ENCODE measurements around the gene HESX1.

DNA sequence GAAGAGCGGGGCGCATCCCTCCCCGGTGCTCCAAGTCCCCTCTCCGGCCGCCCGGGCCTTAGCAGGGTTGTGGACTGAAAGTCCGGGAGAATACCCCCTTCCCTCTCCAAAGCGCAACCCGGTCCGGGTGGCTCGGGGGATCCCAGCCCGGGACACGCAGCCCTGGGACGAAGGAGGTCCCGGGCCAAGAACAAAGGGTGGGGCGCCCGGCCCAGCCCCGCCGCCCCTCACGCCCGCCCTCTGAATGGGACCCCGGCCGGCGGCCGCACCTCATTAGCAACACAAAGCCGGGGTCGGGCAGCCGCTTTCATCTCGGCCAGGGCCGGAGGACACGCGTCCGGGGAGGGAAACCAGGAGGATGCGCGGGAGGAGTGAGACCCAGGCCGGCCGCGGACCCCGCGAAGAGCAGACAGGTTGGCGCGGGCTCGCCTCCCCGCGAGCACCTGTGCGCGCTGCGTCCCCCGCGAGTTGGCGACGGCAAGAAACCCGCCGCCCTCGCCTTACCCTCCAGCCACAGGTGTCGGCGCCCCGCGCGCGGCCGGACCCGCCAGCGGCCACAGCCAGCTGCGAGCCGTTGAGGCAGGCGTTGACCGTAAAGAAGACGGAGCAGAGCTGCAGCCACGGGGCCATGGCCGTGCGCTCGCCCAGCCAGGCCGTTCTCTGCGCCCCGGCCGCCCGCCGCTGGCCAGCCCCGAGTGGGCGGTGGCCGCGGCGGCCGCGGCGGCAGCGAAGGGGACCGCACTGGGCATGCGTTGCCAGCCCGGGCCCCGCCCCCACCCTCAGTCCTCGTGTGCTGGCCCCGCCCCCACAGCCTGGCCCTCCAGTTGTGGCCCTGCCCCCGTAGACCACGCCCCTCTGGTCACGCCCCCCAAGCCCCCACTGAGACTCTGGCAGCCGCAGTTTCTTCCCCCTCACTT, 34.9 kb downstream of the HESX1 start, which contains the start of gene IL17RD:
- TF ChIP-seq, protein P1, sequence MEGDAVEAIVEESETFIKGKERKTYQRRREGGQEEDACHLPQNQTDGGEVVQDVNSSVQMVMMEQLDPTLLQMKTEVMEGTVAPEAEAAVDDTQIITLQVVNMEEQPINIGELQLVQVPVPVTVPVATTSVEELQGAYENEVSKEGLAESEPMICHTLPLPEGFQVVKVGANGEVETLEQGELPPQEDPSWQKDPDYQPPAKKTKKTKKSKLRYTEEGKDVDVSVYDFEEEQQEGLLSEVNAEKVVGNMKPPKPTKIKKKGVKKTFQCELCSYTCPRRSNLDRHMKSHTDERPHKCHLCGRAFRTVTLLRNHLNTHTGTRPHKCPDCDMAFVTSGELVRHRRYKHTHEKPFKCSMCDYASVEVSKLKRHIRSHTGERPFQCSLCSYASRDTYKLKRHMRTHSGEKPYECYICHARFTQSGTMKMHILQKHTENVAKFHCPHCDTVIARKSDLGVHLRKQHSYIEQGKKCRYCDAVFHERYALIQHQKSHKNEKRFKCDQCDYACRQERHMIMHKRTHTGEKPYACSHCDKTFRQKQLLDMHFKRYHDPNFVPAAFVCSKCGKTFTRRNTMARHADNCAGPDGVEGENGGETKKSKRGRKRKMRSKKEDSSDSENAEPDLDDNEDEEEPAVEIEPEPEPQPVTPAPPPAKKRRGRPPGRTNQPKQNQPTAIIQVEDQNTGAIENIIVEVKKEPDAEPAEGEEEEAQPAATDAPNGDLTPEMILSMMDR (IDR thresholded peaks at IDR 0.05) = no peak
- peak in 1 of 4 donors; percentile 49 for TF ChIP-seq POLR2A (IDR thresholded peaks at IDR 0.05)

Measured in esophagus squamous epithelium (tissue), 4 donors.